Mucosa of descending colon (tissue), 3 donors: Measurements from ENCODE around the gene C16orf89. TPM values are rescaled to one million over a fixed set of nuclear protein-coding genes. Genes with fewer than 3 reads are reported as not detected.

Experiments used
- ATAC-seq: fragments of 200-7000 bp; cut with Tn5 transposase; one replicate; pipeline ENCODE4 v1.9.1; 2020; ENCODE audit warnings: mild to moderate bottlenecking, moderate library complexity
- DNase-seq, 3 donors: peaks; one replicate each; pipeline ENCODE4 v3.0.0-alpha.2; 2020
- H3K36me3 ChIP-seq: fragments of 200-600 bp; one replicate; pipeline ENCODE4 v1.8.0; 2021; ENCODE audit warnings: low read depth, mild to moderate bottlenecking
- H3K4me1 ChIP-seq: fragments of 200-600 bp; one replicate; pipeline ENCODE4 v1.8.0; 2021; ENCODE audit warnings: low read depth, mild to moderate bottlenecking
- H3K4me3 ChIP-seq: fragments of 200-600 bp; one replicate; pipeline ENCODE4 v1.8.0; 2021; ENCODE audit warnings: mild to moderate bottlenecking
- H3K9me3 ChIP-seq: fragments of 200-600 bp; one replicate; pipeline ENCODE4 v1.8.0; 2021; ENCODE audit warnings: mild to moderate bottlenecking
- intact Hi-C, 2 donors: fragments of 100-400 bp; cut with DNase I in 1 of 2; cut with micrococcal nuclease in 1 of 2; formaldehyde crosslinking; loops; one replicate each; pipeline versions ENCODE4 v1.11.0 to v1.11.1; 2022; cut with DNase I, micrococcal nuclease
- total RNA-seq, 3 donors: library from RNA; stranded (reverse); fragmentation: NEBNext Ultra II Directional in 2 of 3; extraction: Animal tissue kit (Norgen Biotek cat#: 25700) in 2 of 3; gene quantifications; one replicate each; pipeline versions ENCODE4 v1.2.1 to v1.2.4, GENCODE V29; 2021 to 2023
- TF ChIP-seq, protein P1 (sequence below): fragments of 200-600 bp; IDR thresholded peaks from one replicate; pipeline ENCODE4 v1.8.0; 2022; ENCODE audit warnings: antibody characterized with exemption, mild to moderate bottlenecking
- donor health status: DM: no; HTN: no; CAD: no; lungs with moderate emphysema.
- donor health status: DM: no; HTN: no; CAD: no.
- donor health status: DM: no; HTN: yes; CAD: no.

Gene C16orf89
- total RNA-seq, 3 donors from 2014 or later: 2.5 to 5.0 (median 3.3) TPM

- intact Hi-C loops: no loop called here
- Histone ChIP-seq H3K36me3 (no peaks in the 10 kb centered on the region), H3K4me3 (no peak overlapping the region), H3K4me1 (peaks cover 15% of the 10 kb centered on the region), H3K9me3 (no peaks in the 10 kb centered on the region)
- DNase-seq (no peak), ATAC-seq (no peak)
- TF ChIP-seq, protein P1, sequence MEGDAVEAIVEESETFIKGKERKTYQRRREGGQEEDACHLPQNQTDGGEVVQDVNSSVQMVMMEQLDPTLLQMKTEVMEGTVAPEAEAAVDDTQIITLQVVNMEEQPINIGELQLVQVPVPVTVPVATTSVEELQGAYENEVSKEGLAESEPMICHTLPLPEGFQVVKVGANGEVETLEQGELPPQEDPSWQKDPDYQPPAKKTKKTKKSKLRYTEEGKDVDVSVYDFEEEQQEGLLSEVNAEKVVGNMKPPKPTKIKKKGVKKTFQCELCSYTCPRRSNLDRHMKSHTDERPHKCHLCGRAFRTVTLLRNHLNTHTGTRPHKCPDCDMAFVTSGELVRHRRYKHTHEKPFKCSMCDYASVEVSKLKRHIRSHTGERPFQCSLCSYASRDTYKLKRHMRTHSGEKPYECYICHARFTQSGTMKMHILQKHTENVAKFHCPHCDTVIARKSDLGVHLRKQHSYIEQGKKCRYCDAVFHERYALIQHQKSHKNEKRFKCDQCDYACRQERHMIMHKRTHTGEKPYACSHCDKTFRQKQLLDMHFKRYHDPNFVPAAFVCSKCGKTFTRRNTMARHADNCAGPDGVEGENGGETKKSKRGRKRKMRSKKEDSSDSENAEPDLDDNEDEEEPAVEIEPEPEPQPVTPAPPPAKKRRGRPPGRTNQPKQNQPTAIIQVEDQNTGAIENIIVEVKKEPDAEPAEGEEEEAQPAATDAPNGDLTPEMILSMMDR: no peak
Measured at GRCh38 chr16:5028950-5029475, 36.7 kb downstream of the C16orf89 start.

DNA sequence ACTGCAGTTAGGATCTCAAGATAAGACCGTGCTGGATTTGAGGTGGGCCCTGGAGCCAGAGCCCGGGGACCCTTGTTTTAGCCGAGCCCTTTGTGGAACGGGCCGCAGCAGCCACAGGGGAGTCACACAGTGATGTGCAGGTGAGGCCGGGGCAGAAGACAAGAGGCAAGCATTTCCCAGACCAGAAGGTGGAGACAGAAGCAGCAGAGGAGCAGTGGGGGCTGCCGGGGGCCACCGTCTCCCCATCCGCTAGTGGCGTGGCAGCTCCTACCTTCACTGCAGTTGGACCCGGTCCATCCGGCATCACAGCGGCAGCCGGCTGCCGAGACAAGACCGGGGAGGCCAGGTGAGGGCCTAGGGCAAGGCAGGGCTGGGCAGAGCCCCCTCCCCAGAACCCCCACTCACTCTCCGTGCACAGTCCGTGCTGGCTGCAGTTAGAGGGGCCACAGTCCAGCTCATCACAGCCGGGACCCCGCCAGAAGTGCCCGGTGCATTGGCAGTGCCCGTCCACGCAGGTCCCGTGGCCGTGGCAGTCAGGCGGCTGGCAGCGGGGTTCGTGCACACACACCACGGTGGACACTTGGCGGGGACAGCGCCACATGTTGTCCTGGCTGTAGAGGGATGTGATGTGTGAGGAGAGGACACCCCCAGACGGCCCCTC, 38.1 kb downstream of the C16orf89 start:
- H3K4me3 ChIP-seq: no peak overlapping the region
- DNase-seq (no peak), ATAC-seq (no peak)
- TF ChIP-seq, protein P1: no peak
- H3K4me1 ChIP-seq: peaks cover 11% of the 10 kb centered on the region
- H3K36me3 ChIP-seq: no peaks in the 10 kb centered on the region
- intact Hi-C loops: no loop called here
- no peaks in the 10 kb centered on the region for H3K9me3 ChIP-seq

- H3K4me3 ChIP-seq: no peak overlapping the region
- no peaks in the 10 kb centered on the region for H3K9me3 ChIP-seq
- DNase-seq: no peak
- H3K36me3 ChIP-seq: no peaks in the 10 kb centered on the region
- H3K4me1 ChIP-seq: peaks cover 4% of the 10 kb centered on the region
- intact Hi-C loops: no loop called here
- ATAC-seq: no peak
- TF ChIP-seq, protein P1: no peak
Measured at GRCh38 chr16:5027086-5027485, 38.7 kb downstream of the C16orf89 start.

DNA sequence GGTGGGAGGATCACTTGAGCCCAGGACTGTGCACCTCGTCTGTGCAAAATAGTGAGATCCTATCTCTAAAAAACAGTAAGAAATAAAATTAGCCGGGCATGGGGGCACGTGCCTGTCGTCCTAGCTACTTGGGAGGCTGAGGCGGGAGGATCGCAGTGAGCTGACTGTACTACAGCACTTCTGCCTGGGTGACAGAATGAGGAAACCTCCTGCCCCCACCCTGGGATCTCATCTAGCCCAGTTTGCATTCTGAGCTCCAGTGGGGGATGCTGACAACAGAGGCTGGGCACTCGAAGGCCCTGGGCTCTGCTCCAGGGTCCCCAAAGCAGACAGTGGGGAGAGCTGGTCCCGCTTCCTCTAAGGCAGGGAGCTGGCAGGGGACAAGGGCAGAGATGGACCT, 39.1 kb downstream of the C16orf89 start:
- Histone ChIP-seq H3K9me3 (no peaks in the 10 kb centered on the region), H3K4me1 (peaks cover 3% of the 10 kb centered on the region), H3K36me3 (no peaks in the 10 kb centered on the region), H3K4me3 (no peak overlapping the region)
- intact Hi-C loops: no loop called here
- TF ChIP-seq, protein P1: no peak
- no peak for DNase-seq
- no peak for ATAC-seq

DNA sequence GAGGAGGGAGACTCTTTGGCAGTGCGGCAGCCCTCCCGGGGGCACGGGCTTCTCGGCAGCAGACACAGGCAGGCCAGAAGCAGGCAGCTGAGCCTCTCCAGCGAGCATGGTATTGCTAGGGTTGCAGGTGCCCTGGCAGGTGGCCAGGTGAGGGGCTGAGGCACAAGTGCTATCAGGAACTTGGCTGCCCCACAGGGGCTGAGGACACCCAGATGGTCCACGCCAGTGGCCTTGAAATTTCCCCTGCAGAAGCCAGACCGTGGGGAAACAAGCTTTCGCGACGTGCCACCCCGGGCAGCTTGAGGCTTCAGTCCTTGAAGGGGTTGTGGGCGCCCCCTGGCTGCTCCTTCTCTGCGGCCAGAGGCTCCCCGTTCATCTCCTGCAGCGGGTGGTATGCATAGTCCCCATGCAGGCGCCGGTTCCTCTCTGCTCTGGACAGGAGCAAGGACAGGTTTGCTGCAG, 40.6 kb downstream of the C16orf89 start:
- no peak overlapping the region for H3K4me3 ChIP-seq
- peaks cover 3% of the 10 kb centered on the region for H3K4me1 ChIP-seq
- ATAC-seq (peak; percentile 62), DNase-seq (peak in 2 of 3 donors; percentile 56 to 62)
- intact Hi-C loops: no loop called here
- H3K36me3 ChIP-seq: no peaks in the 10 kb centered on the region
- TF ChIP-seq, protein P1: no peak
- H3K9me3 ChIP-seq: no peaks in the 10 kb centered on the region
